ENCODE data around the gene ADARB2. TPM values are rescaled to one million over a fixed set of nuclear protein-coding genes. Genes with fewer than 3 reads are reported as not detected.

ADARB2 gene
- total and polyA plus RNA-seq, 8 donors = 0.41 to 0.92 (median 0.76) TPM

- H3K36me3 ChIP-seq = no peaks in the 10 kb centered on the region
- H3K4me3 ChIP-seq = no peak overlapping the region
- no peaks in the 10 kb centered on the region for H3K9me3 ChIP-seq
- ATAC-seq = no peak
- H3K27ac ChIP-seq = no peak overlapping the region
- intact Hi-C loops (cut with DNase I) = no loop called here
- DNase-seq = no peak
- TF ChIP-seq CTCF (IDR thresholded peaks at IDR 0.05) = no peak
- no peaks in the 10 kb centered on the region for H3K4me1 ChIP-seq
- peaks cover 0 to 14% of the 10 kb centered on the region in 2 donors for H3K27me3 ChIP-seq
Observed at GRCh38 chr10:1658658-1659057, 78.7 kb downstream of the ADARB2 start.

- ATAC-seq = no peak
- H3K4me1 ChIP-seq = no peaks in the 10 kb centered on the region
- no peak for DNase-seq
- H3K27ac ChIP-seq = no peak overlapping the region
- H3K4me3 ChIP-seq = no peak overlapping the region
- no peaks in the 10 kb centered on the region for H3K36me3 ChIP-seq
- H3K27me3 ChIP-seq = peaks cover 0 to 14% of the 10 kb centered on the region in 2 donors
- no peak for TF ChIP-seq CTCF (IDR thresholded peaks at IDR 0.05)
- no peaks in the 10 kb centered on the region for H3K9me3 ChIP-seq
- intact Hi-C loops (cut with DNase I) = no loop called here
Observed at GRCh38 chr10:1657479-1657878, 79.8 kb downstream of the ADARB2 start.

- H3K27me3 ChIP-seq = no peaks in the 10 kb centered on the region
- ATAC-seq = no peak
- TF ChIP-seq CTCF (IDR thresholded peaks at IDR 0.05) = no peak
- no peak overlapping the region for H3K4me3 ChIP-seq
- H3K27ac ChIP-seq = no peak overlapping the region
- no peaks in the 10 kb centered on the region for H3K9me3 ChIP-seq
- intact Hi-C loops (cut with DNase I) = no loop called here
- DNase-seq = no peak
- no peaks in the 10 kb centered on the region for H3K36me3 ChIP-seq
- H3K4me1 ChIP-seq = no peaks in the 10 kb centered on the region
Observed at GRCh38 chr10:1655367-1655766, 82.0 kb downstream of the ADARB2 start.

- Histone ChIP-seq H3K9me3 (no peaks in the 10 kb centered on the region), H3K36me3 (no peaks in the 10 kb centered on the region), H3K4me3 (no peak overlapping the region), H3K4me1 (no peaks in the 10 kb centered on the region), H3K27ac (no peak overlapping the region), H3K27me3 (no peaks in the 10 kb centered on the region)
- intact Hi-C loops (cut with DNase I) = no loop called here
- TF ChIP-seq CTCF (IDR thresholded peaks at IDR 0.05) = no peak
- DNase-seq = no peak
- no peak for ATAC-seq
Observed at GRCh38 chr10:1654811-1655356, 82.4 kb downstream of the ADARB2 start.

- Histone ChIP-seq H3K4me3 (no peak overlapping the region), H3K27ac (no peak overlapping the region), H3K4me1 (no peaks in the 10 kb centered on the region), H3K9me3 (no peaks in the 10 kb centered on the region), H3K27me3 (no peaks in the 10 kb centered on the region), H3K36me3 (no peaks in the 10 kb centered on the region)
- ATAC-seq (no peak), DNase-seq (no peak)
- intact Hi-C loops (cut with DNase I) = no loop called here
- no peak for TF ChIP-seq CTCF (IDR thresholded peaks at IDR 0.05)
Observed at GRCh38 chr10:1654247-1654646, 83.1 kb downstream of the ADARB2 start.
